Thoracic aorta (tissue), 2 donors: ENCODE data around the gene PPIB. TPM values are rescaled to one million over a fixed set of nuclear protein-coding genes. Genes with fewer than 3 reads are reported as not detected.

Experiments used
- ATAC-seq: fragments of 150-250 bp; one replicate; pipeline ENCODE4 v1.8.0; 2017; ENCODE audit warnings: low read depth; ENCODE audit not compliant: insufficient number of reproducible peaks, low FRiP score
- DNase-seq: peaks from one replicate; pipeline ENCODE4 v3.0.0-alpha.2; 2020; ENCODE audit warnings: low spot score
- H3K27ac ChIP-seq, 2 donors: fragments of 200-600 bp; sonication (generic); 1 replicate in 1 of 2; 2 replicates in 1 of 2; pipeline ENCODE4 v1.5.1; 2016; ENCODE audit warnings: mild to moderate bottlenecking in 2 of 2, moderate library complexity in 2 of 2
- H3K27me3 ChIP-seq: fragments of 200-600 bp; sonication (generic); replicated peaks from 2 replicates; pipeline ENCODE4 v1.6.0; 2016; ENCODE audit warnings: mild to moderate bottlenecking; ENCODE audit not compliant: insufficient read depth
- H3K36me3 ChIP-seq: fragments of 200-600 bp; sonication (generic); one replicate; pipeline ENCODE4 v1.5.1; 2016
- H3K4me1 ChIP-seq, 2 donors: fragments of 200-600 bp; sonication (generic); 1 replicate in 1 of 2; 2 replicates in 1 of 2; pipeline versions ENCODE4 v1.5.1 to v1.6.0; 2016; ENCODE audit warnings: low read depth in 2 of 2, mild to moderate bottlenecking in 1 of 2; ENCODE audit not compliant: control insufficient read depth in 1 of 2
- H3K4me3 ChIP-seq: fragments of 200-600 bp; sonication (generic); 2 replicates; pipeline ENCODE4 v1.5.1; 2016; ENCODE audit warnings: mild to moderate bottlenecking
- H3K9me3 ChIP-seq: fragments of 200-600 bp; sonication (generic); 2 replicates; pipeline ENCODE4 v1.5.1; 2016
- total RNA-seq, 2 donors: library from RNA; depleted of rRNA; stranded (reverse); fragments of >200 nt; gene quantifications; one replicate each; pipeline versions ENCODE4 v1.1.0 to v1.2.3, GENCODE V29; 2016
- TF ChIP-seq, protein P1 (sequence below): fragments of 200-600 bp; sonication (generic); IDR thresholded peaks from one replicate; pipeline ENCODE4 v1.5.1; 2019; ENCODE audit warnings: antibody characterized with exemption

The PPIB gene
- total RNA-seq, 2 donors from 2014 or later, result 288 to 331 TPM

GRCh38 chr15:64197425-64197824, 34.6 kb upstream of the PPIB start:
- Histone ChIP-seq H3K27me3 (no peaks in the 10 kb centered on the region), H3K27ac (no peak overlapping the region), H3K36me3 (peaks cover 6% of the 10 kb centered on the region), H3K4me1 (no peaks in the 10 kb centered on the region), H3K9me3 (no peaks in the 10 kb centered on the region), H3K4me3 (no peak overlapping the region)
- TF ChIP-seq, protein P1, sequence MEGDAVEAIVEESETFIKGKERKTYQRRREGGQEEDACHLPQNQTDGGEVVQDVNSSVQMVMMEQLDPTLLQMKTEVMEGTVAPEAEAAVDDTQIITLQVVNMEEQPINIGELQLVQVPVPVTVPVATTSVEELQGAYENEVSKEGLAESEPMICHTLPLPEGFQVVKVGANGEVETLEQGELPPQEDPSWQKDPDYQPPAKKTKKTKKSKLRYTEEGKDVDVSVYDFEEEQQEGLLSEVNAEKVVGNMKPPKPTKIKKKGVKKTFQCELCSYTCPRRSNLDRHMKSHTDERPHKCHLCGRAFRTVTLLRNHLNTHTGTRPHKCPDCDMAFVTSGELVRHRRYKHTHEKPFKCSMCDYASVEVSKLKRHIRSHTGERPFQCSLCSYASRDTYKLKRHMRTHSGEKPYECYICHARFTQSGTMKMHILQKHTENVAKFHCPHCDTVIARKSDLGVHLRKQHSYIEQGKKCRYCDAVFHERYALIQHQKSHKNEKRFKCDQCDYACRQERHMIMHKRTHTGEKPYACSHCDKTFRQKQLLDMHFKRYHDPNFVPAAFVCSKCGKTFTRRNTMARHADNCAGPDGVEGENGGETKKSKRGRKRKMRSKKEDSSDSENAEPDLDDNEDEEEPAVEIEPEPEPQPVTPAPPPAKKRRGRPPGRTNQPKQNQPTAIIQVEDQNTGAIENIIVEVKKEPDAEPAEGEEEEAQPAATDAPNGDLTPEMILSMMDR, result no peak
- no peak for ATAC-seq
- no peak for DNase-seq

DNA sequence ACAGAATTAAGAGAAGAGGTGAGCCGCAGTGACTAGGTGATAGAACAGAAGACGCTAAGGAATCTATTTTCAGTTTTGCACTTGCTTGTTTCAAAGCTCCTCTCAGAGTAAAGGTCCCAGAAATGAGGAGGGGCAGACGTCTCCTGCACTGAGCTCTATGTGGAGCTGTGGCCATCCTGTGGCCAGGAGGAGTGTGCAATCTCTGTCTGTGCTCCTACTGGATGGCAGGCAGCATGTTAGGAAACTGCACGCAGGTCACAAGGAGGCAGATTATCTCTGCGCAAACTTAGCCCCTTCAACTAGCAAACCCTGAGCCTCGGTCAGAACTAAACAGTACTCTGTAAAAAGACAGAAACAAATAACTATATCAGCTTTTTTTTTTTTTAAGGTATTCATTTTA, 31.1 kb upstream of the PPIB start:
- no peaks in the 10 kb centered on the region for H3K9me3 ChIP-seq
- no peak overlapping the region for H3K4me3 ChIP-seq
- TF ChIP-seq, protein P1, result no peak
- DNase-seq, result no peak
- no peak overlapping the region for H3K27ac ChIP-seq
- H3K36me3 ChIP-seq, result no peaks in the 10 kb centered on the region
- no peaks in the 10 kb centered on the region for H3K4me1 ChIP-seq
- no peaks in the 10 kb centered on the region for H3K27me3 ChIP-seq
- no peak for ATAC-seq

GRCh38 chr15:64191971-64192830, 29.4 kb upstream of the PPIB start:
- no peaks in the 10 kb centered on the region for H3K27me3 ChIP-seq
- TF ChIP-seq, protein P1, result no peak
- ATAC-seq (no peak), DNase-seq (no peak)
- no peaks in the 10 kb centered on the region for H3K9me3 ChIP-seq
- H3K36me3 ChIP-seq, result peaks cover 7% of the 10 kb centered on the region
- H3K4me1 ChIP-seq, result no peaks in the 10 kb centered on the region
- H3K27ac ChIP-seq, result no peak overlapping the region
- H3K4me3 ChIP-seq, result no peak overlapping the region

DNA sequence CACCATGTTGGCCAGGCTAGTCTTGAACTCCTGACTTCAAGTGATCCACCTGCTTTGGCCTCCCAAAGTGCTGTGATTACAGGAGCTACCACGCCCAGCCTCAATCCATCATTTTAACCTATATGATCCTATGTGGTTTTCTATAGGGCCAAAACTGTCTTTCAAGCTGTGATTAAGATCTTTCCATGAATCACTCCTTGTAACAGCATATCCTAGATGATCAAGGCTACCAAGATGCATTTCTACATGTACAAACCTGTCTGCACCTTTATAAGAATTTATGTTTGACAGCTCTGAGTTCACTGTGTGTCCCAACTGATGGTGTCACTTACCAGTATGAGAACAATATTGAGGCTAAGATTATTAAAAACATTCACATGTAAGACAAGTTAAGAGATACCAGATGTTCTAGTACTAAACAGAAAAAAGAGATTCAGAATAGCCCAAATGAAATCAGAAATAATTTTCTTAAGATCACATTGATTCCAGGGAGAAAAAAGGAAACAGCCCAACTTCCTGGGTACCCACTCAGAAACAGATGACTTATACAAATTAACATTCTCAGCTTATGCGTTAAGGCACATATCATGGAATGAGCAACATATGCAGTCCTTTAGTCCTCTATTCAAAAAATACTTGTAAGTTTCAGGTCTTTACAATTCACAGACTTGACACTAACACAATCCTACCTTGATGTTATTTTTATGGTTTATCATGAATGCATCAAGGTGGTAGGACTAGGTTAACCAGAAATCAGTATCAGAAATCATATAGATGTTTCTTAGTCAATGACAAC, 24.8 kb upstream of the PPIB start:
- Histone ChIP-seq H3K9me3 (no peaks in the 10 kb centered on the region), H3K27me3 (no peaks in the 10 kb centered on the region), H3K4me1 (no peaks in the 10 kb centered on the region), H3K4me3 (no peak overlapping the region), H3K27ac (no peak overlapping the region), H3K36me3 (peaks cover 7% of the 10 kb centered on the region)
- ATAC-seq, result no peak
- DNase-seq, result no peak
- TF ChIP-seq, protein P1, result no peak

GRCh38 chr15:64185146-64185911, 22.5 kb upstream of the PPIB start:
- Histone ChIP-seq H3K27ac (no peak overlapping the region), H3K27me3 (no peaks in the 10 kb centered on the region), H3K9me3 (no peaks in the 10 kb centered on the region), H3K4me3 (no peak overlapping the region), H3K36me3 (peaks cover 7% of the 10 kb centered on the region), H3K4me1 (no peaks in the 10 kb centered on the region)
- DNase-seq (no peak), ATAC-seq (no peak)
- TF ChIP-seq, protein P1, result no peak
